Measurements from ENCODE around the gene CRYL1. TPM values are rescaled to one million over a fixed set of nuclear protein-coding genes. Genes with fewer than 3 reads are reported as not detected.

CRYL1 gene
- total and polyA plus RNA-seq, 2 of the 8 experiments (the other 6 are each of a cell fraction or from before 2014, with no cell fraction given), result 1.9 to 6.4 TPM

- TF ChIP-seq EZH2 (IDR thresholded peaks at IDR 0.05; ENCODE audit: low read depth, low read length, severe bottlenecking), result peak; percentile 74
- TF ChIP-seq FOSL1 (IDR thresholded peaks at IDR 0.05; ENCODE audit: insufficient read depth, low read depth, low read length), result no peak
- TF ChIP-seq E2F6 (IDR thresholded peaks at IDR 0.05), result peak; percentile 47; the same call in 1 of the 2 replicates
- TF ChIP-seq TBP (IDR thresholded peaks at IDR 0.05; ENCODE audit: low read depth, low read length), result no peak
- TF ChIP-seq NRF1 (IDR thresholded peaks at IDR 0.05; ENCODE audit: low read depth, low read length), result no peak
- 0 out of 2 replicates have a peak, but pooled peaks have one; percentile 30 for TF ChIP-seq TAF1 (IDR thresholded peaks at IDR 0.05; ENCODE audit: low read depth, low read length)
- TF ChIP-seq SP2 (IDR thresholded peaks at IDR 0.05; ENCODE audit: low read length), result no peak
- peak; percentile 36; the same call in 1 of the 2 replicates for TF ChIP-seq SUZ12 (IDR thresholded peaks at IDR 0.05; ENCODE audit: low read length)
- peak; percentile 51; the same call in 1 of the 2 replicates for TF ChIP-seq YY1 (IDR thresholded peaks at IDR 0.05; ENCODE audit: low read depth, low read length)
Observed at GRCh38 chr13:20525601-20526544, at the start of gene CRYL1 (continued).
